ENCODE data around the gene G3BP1.

DNA sequence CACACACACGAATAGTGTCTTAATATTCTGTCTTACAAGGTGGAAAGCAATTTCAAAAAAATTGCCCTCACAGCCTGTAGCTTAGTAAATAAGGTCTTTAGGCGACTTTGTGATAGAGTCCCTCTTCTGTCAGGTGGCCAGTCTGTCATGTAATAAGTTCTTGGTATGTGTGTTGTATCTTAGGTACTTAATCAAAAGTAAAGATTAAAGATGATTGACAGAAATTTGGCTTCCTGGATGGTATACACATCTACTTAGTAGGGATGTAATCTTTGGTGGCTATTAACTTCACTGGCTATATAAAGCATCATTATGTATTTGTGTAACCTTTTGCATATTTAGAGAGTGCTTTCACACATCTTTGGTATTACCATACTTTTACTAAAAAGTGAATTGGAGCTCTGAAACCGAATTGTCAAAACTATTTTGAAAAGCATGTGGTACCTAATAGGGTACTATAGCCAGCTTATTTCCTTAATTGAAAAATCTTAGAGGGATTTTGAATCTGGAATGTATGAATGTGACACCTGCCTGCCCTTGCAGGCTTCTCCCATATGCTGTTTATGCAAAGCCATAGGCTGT, 3.4 kb downstream of the G3BP1 start:
- TF ChIP-seq, protein P1, sequence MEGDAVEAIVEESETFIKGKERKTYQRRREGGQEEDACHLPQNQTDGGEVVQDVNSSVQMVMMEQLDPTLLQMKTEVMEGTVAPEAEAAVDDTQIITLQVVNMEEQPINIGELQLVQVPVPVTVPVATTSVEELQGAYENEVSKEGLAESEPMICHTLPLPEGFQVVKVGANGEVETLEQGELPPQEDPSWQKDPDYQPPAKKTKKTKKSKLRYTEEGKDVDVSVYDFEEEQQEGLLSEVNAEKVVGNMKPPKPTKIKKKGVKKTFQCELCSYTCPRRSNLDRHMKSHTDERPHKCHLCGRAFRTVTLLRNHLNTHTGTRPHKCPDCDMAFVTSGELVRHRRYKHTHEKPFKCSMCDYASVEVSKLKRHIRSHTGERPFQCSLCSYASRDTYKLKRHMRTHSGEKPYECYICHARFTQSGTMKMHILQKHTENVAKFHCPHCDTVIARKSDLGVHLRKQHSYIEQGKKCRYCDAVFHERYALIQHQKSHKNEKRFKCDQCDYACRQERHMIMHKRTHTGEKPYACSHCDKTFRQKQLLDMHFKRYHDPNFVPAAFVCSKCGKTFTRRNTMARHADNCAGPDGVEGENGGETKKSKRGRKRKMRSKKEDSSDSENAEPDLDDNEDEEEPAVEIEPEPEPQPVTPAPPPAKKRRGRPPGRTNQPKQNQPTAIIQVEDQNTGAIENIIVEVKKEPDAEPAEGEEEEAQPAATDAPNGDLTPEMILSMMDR (IDR thresholded peaks at IDR 0.05; ENCODE audit: insufficient read depth, low read length) = no peak
- no peak for TF ChIP-seq POLR2AphosphoS5 (IDR thresholded peaks at IDR 0.05; ENCODE audit: low read depth)
- no peak for TF ChIP-seq SPI1 (IDR thresholded peaks at IDR 0.05; ENCODE audit: borderline replicate concordance, low read depth)
- TF ChIP-seq, protein P2, sequence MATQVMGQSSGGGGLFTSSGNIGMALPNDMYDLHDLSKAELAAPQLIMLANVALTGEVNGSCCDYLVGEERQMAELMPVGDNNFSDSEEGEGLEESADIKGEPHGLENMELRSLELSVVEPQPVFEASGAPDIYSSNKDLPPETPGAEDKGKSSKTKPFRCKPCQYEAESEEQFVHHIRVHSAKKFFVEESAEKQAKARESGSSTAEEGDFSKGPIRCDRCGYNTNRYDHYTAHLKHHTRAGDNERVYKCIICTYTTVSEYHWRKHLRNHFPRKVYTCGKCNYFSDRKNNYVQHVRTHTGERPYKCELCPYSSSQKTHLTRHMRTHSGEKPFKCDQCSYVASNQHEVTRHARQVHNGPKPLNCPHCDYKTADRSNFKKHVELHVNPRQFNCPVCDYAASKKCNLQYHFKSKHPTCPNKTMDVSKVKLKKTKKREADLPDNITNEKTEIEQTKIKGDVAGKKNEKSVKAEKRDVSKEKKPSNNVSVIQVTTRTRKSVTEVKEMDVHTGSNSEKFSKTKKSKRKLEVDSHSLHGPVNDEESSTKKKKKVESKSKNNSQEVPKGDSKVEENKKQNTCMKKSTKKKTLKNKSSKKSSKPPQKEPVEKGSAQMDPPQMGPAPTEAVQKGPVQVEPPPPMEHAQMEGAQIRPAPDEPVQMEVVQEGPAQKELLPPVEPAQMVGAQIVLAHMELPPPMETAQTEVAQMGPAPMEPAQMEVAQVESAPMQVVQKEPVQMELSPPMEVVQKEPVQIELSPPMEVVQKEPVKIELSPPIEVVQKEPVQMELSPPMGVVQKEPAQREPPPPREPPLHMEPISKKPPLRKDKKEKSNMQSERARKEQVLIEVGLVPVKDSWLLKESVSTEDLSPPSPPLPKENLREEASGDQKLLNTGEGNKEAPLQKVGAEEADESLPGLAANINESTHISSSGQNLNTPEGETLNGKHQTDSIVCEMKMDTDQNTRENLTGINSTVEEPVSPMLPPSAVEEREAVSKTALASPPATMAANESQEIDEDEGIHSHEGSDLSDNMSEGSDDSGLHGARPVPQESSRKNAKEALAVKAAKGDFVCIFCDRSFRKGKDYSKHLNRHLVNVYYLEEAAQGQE (IDR thresholded peaks at IDR 0.05; ENCODE audit: insufficient replicate concordance, low read depth) = no peak
